ENCODE data around the gene PLEKHA7. TPM values are rescaled to one million over a fixed set of nuclear protein-coding genes. Genes with fewer than 3 reads are reported as not detected.

Gene PLEKHA7
- total RNA-seq, 1 experiment from 2014 or later, result 13.0 TPM

DNA sequence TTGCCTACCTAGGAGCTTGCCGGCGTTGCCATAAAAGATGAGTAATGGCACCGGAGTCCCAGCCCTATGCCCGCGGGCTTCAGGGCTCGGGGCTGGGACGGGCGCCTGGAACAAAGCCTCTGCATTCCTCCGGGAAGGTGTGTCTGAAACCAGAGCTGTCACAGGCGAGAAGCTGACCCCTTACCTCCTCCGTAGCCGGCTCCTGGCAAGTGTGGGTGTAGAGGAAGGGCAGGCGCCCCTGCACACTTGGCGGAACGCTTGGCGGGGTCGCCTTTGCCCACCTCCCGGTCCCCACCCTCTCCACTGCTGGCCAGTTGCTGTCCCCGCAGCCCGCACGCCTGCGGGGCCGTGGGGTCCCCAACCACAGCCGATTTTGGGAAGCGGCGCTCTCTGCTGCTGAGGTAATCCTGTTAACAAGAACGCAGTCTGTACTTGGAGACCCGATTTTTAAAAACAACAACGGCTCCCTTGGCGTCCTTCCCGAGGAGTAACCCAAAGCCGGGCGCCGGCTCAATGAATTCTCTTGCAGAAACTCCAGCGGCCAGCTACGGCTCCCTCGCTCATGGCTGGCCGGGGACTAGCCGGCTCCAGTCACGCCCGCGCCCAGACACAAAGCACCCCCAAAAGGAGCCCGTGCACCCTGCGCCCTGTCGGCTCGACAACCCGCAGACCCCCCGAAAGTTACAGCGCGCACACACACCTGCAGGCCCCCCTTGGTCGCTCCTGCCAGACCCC lies 89.2 kb downstream of the PLEKHA7 start:
- Mint-ChIP-seq H3K4me1 (peaks cover 33% of the 10 kb centered on the region), H3K9me3 (no peaks in the 10 kb centered on the region), H3K4me3 (peak overlapping the region; percentile 85), H3K36me3 (no peaks in the 10 kb centered on the region), H3K27me3 (ENCODE audit: low read depth) (peaks cover 55% of the 10 kb centered on the region), H3K27ac (no peak overlapping the region)
- TF ChIP-seq, protein P1, sequence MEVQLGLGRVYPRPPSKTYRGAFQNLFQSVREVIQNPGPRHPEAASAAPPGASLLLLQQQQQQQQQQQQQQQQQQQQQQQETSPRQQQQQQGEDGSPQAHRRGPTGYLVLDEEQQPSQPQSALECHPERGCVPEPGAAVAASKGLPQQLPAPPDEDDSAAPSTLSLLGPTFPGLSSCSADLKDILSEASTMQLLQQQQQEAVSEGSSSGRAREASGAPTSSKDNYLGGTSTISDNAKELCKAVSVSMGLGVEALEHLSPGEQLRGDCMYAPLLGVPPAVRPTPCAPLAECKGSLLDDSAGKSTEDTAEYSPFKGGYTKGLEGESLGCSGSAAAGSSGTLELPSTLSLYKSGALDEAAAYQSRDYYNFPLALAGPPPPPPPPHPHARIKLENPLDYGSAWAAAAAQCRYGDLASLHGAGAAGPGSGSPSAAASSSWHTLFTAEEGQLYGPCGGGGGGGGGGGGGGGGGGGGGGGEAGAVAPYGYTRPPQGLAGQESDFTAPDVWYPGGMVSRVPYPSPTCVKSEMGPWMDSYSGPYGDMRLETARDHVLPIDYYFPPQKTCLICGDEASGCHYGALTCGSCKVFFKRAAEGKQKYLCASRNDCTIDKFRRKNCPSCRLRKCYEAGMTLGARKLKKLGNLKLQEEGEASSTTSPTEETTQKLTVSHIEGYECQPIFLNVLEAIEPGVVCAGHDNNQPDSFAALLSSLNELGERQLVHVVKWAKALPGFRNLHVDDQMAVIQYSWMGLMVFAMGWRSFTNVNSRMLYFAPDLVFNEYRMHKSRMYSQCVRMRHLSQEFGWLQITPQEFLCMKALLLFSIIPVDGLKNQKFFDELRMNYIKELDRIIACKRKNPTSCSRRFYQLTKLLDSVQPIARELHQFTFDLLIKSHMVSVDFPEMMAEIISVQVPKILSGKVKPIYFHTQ (CRISPR knock-in tag; IDR thresholded peaks at IDR 0.05), result no peak
- TF ChIP-seq NFE2L1 (CRISPR knock-in tag; IDR thresholded peaks at IDR 0.05), result no peak
- no peak for TF ChIP-seq FOXK1 (CRISPR knock-in tag; IDR thresholded peaks at IDR 0.05)
- no peak for TF ChIP-seq CREB1 (CRISPR knock-in tag; IDR thresholded peaks at IDR 0.05)
- no peak for TF ChIP-seq ZNF423 (CRISPR knock-in tag; IDR thresholded peaks at IDR 0.05)
- TF ChIP-seq, protein P2, sequence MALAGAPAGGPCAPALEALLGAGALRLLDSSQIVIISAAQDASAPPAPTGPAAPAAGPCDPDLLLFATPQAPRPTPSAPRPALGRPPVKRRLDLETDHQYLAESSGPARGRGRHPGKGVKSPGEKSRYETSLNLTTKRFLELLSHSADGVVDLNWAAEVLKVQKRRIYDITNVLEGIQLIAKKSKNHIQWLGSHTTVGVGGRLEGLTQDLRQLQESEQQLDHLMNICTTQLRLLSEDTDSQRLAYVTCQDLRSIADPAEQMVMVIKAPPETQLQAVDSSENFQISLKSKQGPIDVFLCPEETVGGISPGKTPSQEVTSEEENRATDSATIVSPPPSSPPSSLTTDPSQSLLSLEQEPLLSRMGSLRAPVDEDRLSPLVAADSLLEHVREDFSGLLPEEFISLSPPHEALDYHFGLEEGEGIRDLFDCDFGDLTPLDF (CRISPR knock-in tag; IDR thresholded peaks at IDR 0.05), result no peak
- TF ChIP-seq CREM (CRISPR knock-in tag; IDR thresholded peaks at IDR 0.05), result no peak
- TF ChIP-seq, protein P3, sequence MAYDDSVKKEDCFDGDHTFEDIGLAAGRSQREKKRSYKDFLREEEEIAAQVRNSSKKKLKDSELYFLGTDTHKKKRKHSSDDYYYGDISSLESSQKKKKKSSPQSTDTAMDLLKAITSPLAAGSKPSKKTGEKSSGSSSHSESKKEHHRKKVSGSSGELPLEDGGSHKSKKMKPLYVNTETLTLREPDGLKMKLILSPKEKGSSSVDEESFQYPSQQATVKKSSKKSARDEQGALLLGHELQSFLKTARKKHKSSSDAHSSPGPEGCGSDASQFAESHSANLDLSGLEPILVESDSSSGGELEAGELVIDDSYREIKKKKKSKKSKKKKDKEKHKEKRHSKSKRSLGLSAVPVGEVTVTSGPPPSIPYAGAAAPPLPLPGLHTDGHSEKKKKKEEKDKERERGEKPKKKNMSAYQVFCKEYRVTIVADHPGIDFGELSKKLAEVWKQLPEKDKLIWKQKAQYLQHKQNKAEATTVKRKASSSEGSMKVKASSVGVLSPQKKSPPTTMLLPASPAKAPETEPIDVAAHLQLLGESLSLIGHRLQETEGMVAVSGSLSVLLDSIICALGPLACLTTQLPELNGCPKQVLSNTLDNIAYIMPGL (CRISPR knock-in tag; IDR thresholded peaks at IDR 0.05), result no peak
- TF ChIP-seq ZNF416 (CRISPR knock-in tag; IDR thresholded peaks at IDR 0.05), result no peak
- TF ChIP-seq NFYB (CRISPR knock-in tag; conservative IDR thresholded peaks at IDR 0.05; ENCODE audit: low read depth), result no peak
- TF ChIP-seq NFATC4 (CRISPR knock-in tag; IDR thresholded peaks at IDR 0.05), result no peak
- TF ChIP-seq ZNF425 (CRISPR knock-in tag; conservative IDR thresholded peaks at IDR 0.05), result no peak
- no peak for TF ChIP-seq SP1 (CRISPR knock-in tag; conservative IDR thresholded peaks at IDR 0.05)
- no peak for TF ChIP-seq TP53 (CRISPR knock-in tag; IDR thresholded peaks at IDR 0.05)
- no peak for TF ChIP-seq CBFB (CRISPR knock-in tag; IDR thresholded peaks at IDR 0.05; ENCODE audit: low read depth)
- ChIA-PET CTCF (interaction anchor here (0.5 to 1.8 kb wide), 5 partner anchors 9 to 484 kb away, joined by 4 to 12 read pairs (median 6); no protein-coding TSS in a partner anchor), POLR2A (interaction anchor here (0.8 kb wide), 1 partner anchor 153 kb away, joined by 3 read pairs; the partner anchor contains the start of gene RPS13)
- ATAC-seq, result peak; percentile 76
- peak; percentile 68 for DNase-seq (ENCODE audit: low spot score)

GRCh38 chr11:16924462-16924825 lies 89.8 kb downstream of the PLEKHA7 start:
- DNase-seq (ENCODE audit: low spot score), result no peak
- ATAC-seq, result peak; percentile 1; the same call in 1 of the 2 replicates
- Mint-ChIP-seq H3K9me3 (no peaks in the 10 kb centered on the region), H3K27me3 (ENCODE audit: low read depth) (peaks cover 55% of the 10 kb centered on the region), H3K4me3 (peak overlapping the region; percentile 85), H3K4me1 (peaks cover 33% of the 10 kb centered on the region), H3K27ac (no peak overlapping the region), H3K36me3 (no peaks in the 10 kb centered on the region)
- ChIA-PET POLR2A (no interaction called here), CTCF (interaction anchor here (0.8 to 1.8 kb wide), 3 partner anchors 9 to 139 kb away, joined by 4 to 12 read pairs (median 6); no protein-coding TSS in a partner anchor)
- TF ChIP-seq CTCF (IDR thresholded peaks at IDR 0.05), result no peak
- TF ChIP-seq IRF2 (CRISPR knock-in tag; IDR thresholded peaks at IDR 0.05; ENCODE audit: borderline replicate concordance, low read depth), result no peak
- no peak for TF ChIP-seq ATF3 (CRISPR knock-in tag; conservative IDR thresholded peaks at IDR 0.05)
- TF ChIP-seq ETV6 (CRISPR knock-in tag; IDR thresholded peaks at IDR 0.05), result no peak
- TF ChIP-seq, protein P4, sequence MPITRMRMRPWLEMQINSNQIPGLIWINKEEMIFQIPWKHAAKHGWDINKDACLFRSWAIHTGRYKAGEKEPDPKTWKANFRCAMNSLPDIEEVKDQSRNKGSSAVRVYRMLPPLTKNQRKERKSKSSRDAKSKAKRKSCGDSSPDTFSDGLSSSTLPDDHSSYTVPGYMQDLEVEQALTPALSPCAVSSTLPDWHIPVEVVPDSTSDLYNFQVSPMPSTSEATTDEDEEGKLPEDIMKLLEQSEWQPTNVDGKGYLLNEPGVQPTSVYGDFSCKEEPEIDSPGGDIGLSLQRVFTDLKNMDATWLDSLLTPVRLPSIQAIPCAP (CRISPR knock-in tag; IDR thresholded peaks at IDR 0.05), result no peak
- no peak for TF ChIP-seq ZNF263 (CRISPR knock-in tag; IDR thresholded peaks at IDR 0.05; ENCODE audit: low read depth)
- TF ChIP-seq SMAD4 (CRISPR knock-in tag; IDR thresholded peaks at IDR 0.05), result no peak
- TF ChIP-seq E2F4 (CRISPR knock-in tag; IDR thresholded peaks at IDR 0.05; ENCODE audit: borderline replicate concordance, low read depth), result no peak

Measured in WTC11 (cell line).